A549 treated with CpdA at 1 μM for 4 hours (cell line): ENCODE data around the gene MTARC2. TPM values are rescaled to one million over a fixed set of nuclear protein-coding genes. Genes with fewer than 3 reads are reported as not detected.

Experiments
- total RNA-seq: library from RNA; stranded (reverse); fragments of 200-300 nt; extraction: Qiagen RNA extraction; gene quantifications from 5 replicates; pipeline ENCODE4 v1.2.3, GENCODE V29; 2022; ENCODE audit warnings: low read depth

Gene MTARC2
- 7.6 to 14.2 TPM (median 9.5 TPM) in 5 replicates for total RNA-seq

DNA sequence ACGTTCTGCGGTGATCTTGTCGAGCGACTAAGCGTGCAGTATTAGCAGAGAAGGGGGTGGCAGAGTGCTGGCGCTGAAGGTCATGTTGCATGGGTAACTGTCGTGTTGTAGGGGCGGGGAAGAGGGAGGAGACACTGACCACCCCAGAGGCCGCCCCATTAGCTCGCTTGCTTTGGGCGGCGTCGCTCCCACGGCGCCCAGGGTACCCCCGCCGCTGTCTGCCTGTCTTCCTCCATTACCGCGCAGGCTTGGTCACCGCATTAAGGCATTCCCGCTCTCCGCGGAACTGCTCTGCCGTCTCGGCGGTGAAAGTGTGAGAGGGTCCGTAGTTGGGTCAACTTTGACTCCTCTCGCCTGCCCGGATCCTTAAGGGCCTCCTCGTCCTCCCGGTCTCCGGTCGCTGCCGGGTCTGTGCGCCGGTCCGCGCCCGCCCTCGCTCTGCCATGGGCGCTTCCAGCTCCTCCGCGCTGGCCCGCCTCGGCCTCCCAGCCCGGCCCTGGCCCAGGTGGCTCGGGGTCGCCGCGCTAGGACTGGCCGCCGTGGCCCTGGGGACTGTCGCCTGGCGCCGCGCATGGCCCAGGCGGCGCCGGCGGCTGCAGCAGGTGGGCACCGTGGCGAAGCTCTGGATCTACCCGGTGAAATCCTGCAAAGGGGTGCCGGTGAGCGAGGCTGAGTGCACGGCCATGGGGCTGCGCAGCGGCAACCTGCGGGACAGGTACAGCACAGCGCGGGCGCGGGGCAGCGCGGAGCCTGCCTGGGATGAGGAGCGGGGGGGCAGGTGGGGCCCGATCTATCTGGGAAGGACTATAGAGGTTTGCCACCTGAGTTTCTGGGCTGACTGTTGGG lies at the start of gene MTARC2:
Gene MTARC2, plus strand, starts transcription at position 234 of the 846 bp plus-strand sequence. Its CDS starts 210 bp downstream, at position 444.

DNA sequence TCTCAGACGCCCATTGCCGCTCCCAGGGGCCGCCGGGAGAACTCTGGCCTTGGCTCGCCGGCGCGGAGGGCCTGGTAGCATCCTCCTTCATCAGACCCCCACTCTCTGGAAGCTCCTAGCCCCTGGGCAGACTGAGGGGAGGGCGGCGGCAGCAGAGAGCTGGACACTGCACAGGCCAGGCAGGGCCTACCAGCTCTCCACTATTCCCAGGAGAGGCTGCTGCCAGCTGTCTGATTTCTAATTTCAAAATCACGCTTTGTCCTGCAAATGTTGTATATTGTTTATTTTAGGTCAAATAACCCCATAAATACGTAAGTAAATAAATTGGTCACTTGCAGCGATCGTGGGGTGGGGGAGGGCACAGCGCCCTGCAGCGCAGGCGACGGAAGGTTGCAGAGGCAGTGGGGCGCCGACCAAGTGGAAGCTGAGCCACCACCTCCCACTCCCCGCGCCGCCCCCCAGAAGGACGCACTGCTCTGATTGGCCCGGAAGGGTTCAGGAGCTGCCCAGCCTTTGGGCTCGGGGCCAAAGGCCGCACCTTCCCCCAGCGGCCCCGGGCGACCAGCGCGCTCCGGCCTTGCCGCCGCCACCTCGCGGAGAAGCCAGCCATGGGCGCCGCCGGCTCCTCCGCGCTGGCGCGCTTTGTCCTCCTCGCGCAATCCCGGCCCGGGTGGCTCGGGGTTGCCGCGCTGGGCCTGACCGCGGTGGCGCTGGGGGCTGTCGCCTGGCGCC lies 38.4 kb downstream of the MTARC2 start, which contains the start of gene MTARC1:
Gene MTARC1, plus strand, starts transcription at position 577 of the 732 bp plus-strand sequence. Its CDS starts 32 bp downstream, at position 609.

Other genes with a start within 250 kb of the MTARC2 start
- 0.05 to 0.40 TPM (median 0.10 TPM) in 5 replicates for gene MARK1, start 220.2 kb upstream of the MTARC2 start, total RNA-seq
- gene C1orf115, start 58.0 kb upstream of the MTARC2 start, total RNA-seq = 4.4 to 5.8 TPM (median 5.2 TPM) in 5 replicates
- gene MTARC1, start 38.6 kb downstream of the MTARC2 start, total RNA-seq = 8.6 to 12.6 TPM (median 9.7 TPM) in 5 replicates
- gene HLX, start 131.1 kb downstream of the MTARC2 start, total RNA-seq = 4.2 to 5.9 TPM (median 5.1 TPM) in 5 replicates